ENCODE results near the gene RNF8.
"Not testable (repeated sequence)": the region's sequence is repeated elsewhere in the genome, so short reads cannot be mapped to it uniquely, and the experiment has no call there.

RNF8 gene

GRCh38 chr6:37332894-37333293 is 20.9 kb upstream of the RNF8 start:
- DNase-seq (ENCODE audit: low read depth, low spot score) = no peak
- no peak overlapping the region for H3K4me3 ChIP-seq (ENCODE audit: low read depth, low read length)
- in situ Hi-C loops (cut with HindIII; ENCODE audit: low sequenced_read_pairs) = no loop called here
- TF ChIP-seq CTCF (IDR thresholded peaks at IDR 0.05; ENCODE audit: low read depth, low read length) = no peak

- no peak for TF ChIP-seq CTCF (IDR thresholded peaks at IDR 0.05; ENCODE audit: low read depth, low read length)
- no peak overlapping the region for H3K4me3 ChIP-seq (ENCODE audit: low read depth, low read length)
- in situ Hi-C loops (cut with HindIII; ENCODE audit: low sequenced_read_pairs) = no loop called here
Measured at GRCh38 chr6:37334047-37334446, 19.7 kb upstream of the RNF8 start.

GRCh38 chr6:37338317-37338716 is 15.5 kb upstream of the RNF8 start:
- DNase-seq (ENCODE audit: low read depth, low spot score); in situ Hi-C loops (cut with HindIII; ENCODE audit: low sequenced_read_pairs); H3K4me3 ChIP-seq (ENCODE audit: low read depth, low read length): not testable (repeated sequence)

More at GRCh38 chr6:37334047-37334446, 19.7 kb upstream of the RNF8 start:
- DNase-seq (ENCODE audit: low read depth, low spot score) = no peak

GRCh38 chr6:37338745-37339255 is 15.0 kb upstream of the RNF8 start:
- TF ChIP-seq CTCF (IDR thresholded peaks at IDR 0.05; ENCODE audit: low read depth, low read length) = no peak
- in situ Hi-C loops (cut with HindIII; ENCODE audit: low sequenced_read_pairs) = no loop called here
- DNase-seq (ENCODE audit: low read depth, low spot score) = no peak
- no peak overlapping the region for H3K4me3 ChIP-seq (ENCODE audit: low read depth, low read length)

- DNase-seq (ENCODE audit: low read depth, low spot score) = peak; percentile 13
- TF ChIP-seq CTCF (IDR thresholded peaks at IDR 0.05; ENCODE audit: low read depth, low read length) = no peak
- in situ Hi-C loops (cut with HindIII; ENCODE audit: low sequenced_read_pairs) = no loop called here
- H3K4me3 ChIP-seq (ENCODE audit: low read depth, low read length) = no peak overlapping the region
Measured at GRCh38 chr6:37339741-37340638, 13.8 kb upstream of the RNF8 start.

- in situ Hi-C loops (cut with HindIII; ENCODE audit: low sequenced_read_pairs) = no loop called here
- no peak for DNase-seq (ENCODE audit: low read depth, low spot score)
- no peak overlapping the region for H3K4me3 ChIP-seq (ENCODE audit: low read depth, low read length)
- no peak for TF ChIP-seq CTCF (IDR thresholded peaks at IDR 0.05; ENCODE audit: low read depth, low read length)
Measured at GRCh38 chr6:37340639-37340943, 13.2 kb upstream of the RNF8 start.

GRCh38 chr6:37343248-37343647 is 10.5 kb upstream of the RNF8 start:
- TF ChIP-seq CTCF (IDR thresholded peaks at IDR 0.05; ENCODE audit: low read depth, low read length) = no peak
- no peak for DNase-seq (ENCODE audit: low read depth, low spot score)
- in situ Hi-C loops (cut with HindIII; ENCODE audit: low sequenced_read_pairs) = no loop called here
- no peak overlapping the region for H3K4me3 ChIP-seq (ENCODE audit: low read depth, low read length)

Measured in astrocyte of the spinal cord (primary cell).